Glutamatergic neuron (in vitro differentiated cells): ENCODE measurements around the gene WEE1. TPM values are rescaled to one million over a fixed set of nuclear protein-coding genes. Genes with fewer than 3 reads are reported as not detected.
"Not testable (repeated sequence)": the region's sequence is repeated elsewhere in the genome, so short reads cannot be mapped to it uniquely, and the experiment has no call there.

Experiments used
- DNase-seq: peaks from one replicate; pipeline ENCODE4 v3.0.0; 2022
- H3K27ac Mint-ChIP-seq: one replicate; pipeline ENCODE4 v1.8.0; 2020; ENCODE audit warnings: mild to moderate bottlenecking, mixed read lengths, inconsistent platforms; ENCODE audit not compliant: unreplicated experiment
- H3K27me3 Mint-ChIP-seq: one replicate; pipeline ENCODE4 v1.8.0; 2020; ENCODE audit warnings: mild to moderate bottlenecking, moderate library complexity, mixed read lengths, inconsistent platforms; ENCODE audit not compliant: unreplicated experiment
- H3K36me3 Mint-ChIP-seq: one replicate; pipeline ENCODE4 v1.8.0; 2020; ENCODE audit warnings: mild to moderate bottlenecking, mixed read lengths, inconsistent platforms; ENCODE audit not compliant: unreplicated experiment
- H3K4me1 Mint-ChIP-seq: one replicate; pipeline ENCODE4 v1.8.0; 2020; ENCODE audit warnings: mild to moderate bottlenecking, low read depth, mixed read lengths, inconsistent platforms; ENCODE audit not compliant: unreplicated experiment
- H3K4me3 Mint-ChIP-seq: one replicate; pipeline ENCODE4 v1.8.0; 2020; ENCODE audit warnings: mild to moderate bottlenecking, mixed read lengths, inconsistent platforms; ENCODE audit not compliant: unreplicated experiment
- H3K9me3 Mint-ChIP-seq: one replicate; pipeline ENCODE4 v1.8.0; 2020; ENCODE audit warnings: mild to moderate bottlenecking, moderate library complexity, mixed read lengths, inconsistent platforms; ENCODE audit not compliant: unreplicated experiment
- total RNA-seq: library from RNA; stranded (reverse); fragmentation: NEBNext Ultra II Directional; extraction: Animal tissue kit (Norgen Biotek cat#: 25700); gene quantifications from one replicate; pipeline ENCODE4 v1.2.1, GENCODE V29; 2021; ENCODE audit not compliant: unreplicated experiment
- TF ChIP-seq, protein P1 (sequence below): fragments of 200-600 bp; sonication (generic); IDR thresholded peaks from one replicate; pipeline ENCODE4 v1.5.0; 2021; ENCODE audit not compliant: partially characterized antibody, unreplicated experiment

Gene WEE1
- total RNA-seq, 1 donor from 2014 or later, result 10.2 TPM

DNA sequence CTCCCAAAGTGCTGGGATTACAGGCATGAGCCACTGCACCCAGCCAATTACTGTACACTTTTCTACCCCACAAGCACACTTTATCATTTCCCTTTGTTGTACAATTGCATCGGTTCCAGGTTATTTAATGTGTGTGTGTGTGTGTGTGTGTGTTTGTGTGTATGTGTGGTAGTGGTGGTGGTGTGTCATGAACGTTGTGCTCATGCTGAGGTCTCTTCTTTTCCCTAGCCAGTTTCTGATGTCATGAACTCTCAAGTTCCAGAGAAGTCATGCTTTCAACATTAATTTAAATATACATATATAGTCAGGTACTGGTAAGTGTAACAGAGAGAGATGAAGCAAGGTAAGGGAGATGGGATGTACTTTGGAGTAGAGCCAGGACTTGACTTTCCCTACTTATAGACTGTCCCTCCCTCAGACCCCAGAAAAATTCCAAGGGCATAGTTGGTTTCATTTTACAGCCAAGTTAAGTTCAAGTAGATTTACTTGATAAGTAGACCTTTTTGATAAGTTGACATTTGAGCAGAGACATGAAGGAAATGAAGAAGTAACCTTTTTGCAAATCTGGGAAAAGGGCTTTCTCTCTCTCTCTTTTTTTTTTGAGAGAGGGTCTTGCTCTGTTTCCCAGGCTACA lies 42.7 kb downstream of the WEE1 start:
- DNase-seq, result no peak
- Mint-ChIP-seq H3K4me1 (peaks cover 5% of the 10 kb centered on the region), H3K9me3 (no peaks in the 10 kb centered on the region), H3K36me3 (no peaks in the 10 kb centered on the region), H3K4me3 (no peak overlapping the region), H3K27me3 (no peaks in the 10 kb centered on the region), H3K27ac (no peak overlapping the region)
- TF ChIP-seq, protein P1, sequence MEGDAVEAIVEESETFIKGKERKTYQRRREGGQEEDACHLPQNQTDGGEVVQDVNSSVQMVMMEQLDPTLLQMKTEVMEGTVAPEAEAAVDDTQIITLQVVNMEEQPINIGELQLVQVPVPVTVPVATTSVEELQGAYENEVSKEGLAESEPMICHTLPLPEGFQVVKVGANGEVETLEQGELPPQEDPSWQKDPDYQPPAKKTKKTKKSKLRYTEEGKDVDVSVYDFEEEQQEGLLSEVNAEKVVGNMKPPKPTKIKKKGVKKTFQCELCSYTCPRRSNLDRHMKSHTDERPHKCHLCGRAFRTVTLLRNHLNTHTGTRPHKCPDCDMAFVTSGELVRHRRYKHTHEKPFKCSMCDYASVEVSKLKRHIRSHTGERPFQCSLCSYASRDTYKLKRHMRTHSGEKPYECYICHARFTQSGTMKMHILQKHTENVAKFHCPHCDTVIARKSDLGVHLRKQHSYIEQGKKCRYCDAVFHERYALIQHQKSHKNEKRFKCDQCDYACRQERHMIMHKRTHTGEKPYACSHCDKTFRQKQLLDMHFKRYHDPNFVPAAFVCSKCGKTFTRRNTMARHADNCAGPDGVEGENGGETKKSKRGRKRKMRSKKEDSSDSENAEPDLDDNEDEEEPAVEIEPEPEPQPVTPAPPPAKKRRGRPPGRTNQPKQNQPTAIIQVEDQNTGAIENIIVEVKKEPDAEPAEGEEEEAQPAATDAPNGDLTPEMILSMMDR, result no peak

DNA sequence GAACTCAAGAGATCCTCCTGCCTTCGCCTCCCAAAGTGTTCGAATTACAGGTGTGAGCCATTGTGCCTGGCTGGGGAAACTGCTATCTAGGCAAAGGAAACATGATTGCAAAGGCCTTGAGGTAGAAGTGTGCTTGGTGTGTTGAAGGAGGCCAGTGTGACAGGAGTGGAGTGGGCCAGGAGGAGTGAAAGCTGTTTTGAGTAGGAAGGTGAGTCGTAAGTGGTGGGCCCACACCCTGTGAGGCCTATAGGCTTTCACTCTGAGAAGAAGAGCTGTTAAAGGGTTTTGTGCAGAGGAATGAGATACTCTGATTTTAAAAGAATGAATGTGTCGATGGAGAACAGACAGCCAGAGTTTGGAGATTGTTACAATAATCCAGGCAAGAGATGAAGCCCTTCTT lies 43.4 kb downstream of the WEE1 start:
- Mint-ChIP-seq H3K27me3 (no peaks in the 10 kb centered on the region), H3K36me3 (no peaks in the 10 kb centered on the region), H3K9me3 (no peaks in the 10 kb centered on the region), H3K4me3 (no peak overlapping the region), H3K4me1 (peaks cover 5% of the 10 kb centered on the region), H3K27ac (no peak overlapping the region)
- TF ChIP-seq, protein P1, result no peak
- no peak for DNase-seq

DNA sequence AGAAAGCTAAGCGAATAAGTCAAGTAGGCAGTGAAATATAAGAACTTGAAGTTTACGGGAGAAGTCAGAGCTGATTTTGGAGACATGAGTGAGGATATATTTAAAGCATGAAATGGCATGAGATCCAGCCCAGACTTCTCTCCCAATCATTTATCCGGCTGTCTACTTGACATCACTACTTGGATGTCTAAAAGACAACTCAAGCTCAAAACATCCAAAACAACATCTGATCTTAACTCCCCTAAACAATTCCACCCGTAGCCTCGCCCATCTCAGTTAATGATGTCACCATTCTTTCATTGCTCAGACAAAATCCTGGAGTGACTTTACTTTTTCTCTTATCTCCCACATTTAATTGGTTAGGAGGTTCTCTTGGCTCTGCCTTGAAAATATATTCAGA lies 44.5 kb downstream of the WEE1 start:
- no peak for DNase-seq
- Mint-ChIP-seq H3K4me1 (peaks cover 4% of the 10 kb centered on the region), H3K9me3 (no peaks in the 10 kb centered on the region), H3K36me3 (no peaks in the 10 kb centered on the region), H3K4me3 (no peak overlapping the region), H3K27me3 (no peaks in the 10 kb centered on the region), H3K27ac (no peak overlapping the region)
- TF ChIP-seq, protein P1, result no peak

DNA sequence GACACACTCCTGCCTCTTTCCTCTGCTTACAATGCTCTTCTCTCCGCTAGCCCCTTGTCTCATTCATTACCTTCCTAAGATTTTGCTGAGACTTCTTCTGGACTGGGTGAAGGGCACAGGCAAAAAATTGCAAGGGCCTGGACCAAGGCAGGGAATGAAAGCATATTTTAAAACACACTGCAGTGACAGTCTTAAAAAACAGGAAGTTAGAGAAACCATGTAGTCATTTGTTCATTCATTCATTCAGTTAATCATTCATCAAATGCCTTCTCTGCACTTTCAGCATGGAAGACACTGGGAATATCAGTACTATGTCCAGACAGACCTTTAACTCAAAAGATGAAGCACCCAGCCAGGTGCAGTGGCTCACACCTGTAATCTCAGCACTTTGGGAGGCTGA lies 45.5 kb downstream of the WEE1 start:
- DNase-seq, result no peak
- TF ChIP-seq, protein P1, result no peak
- Mint-ChIP-seq H3K4me1 (no peaks in the 10 kb centered on the region), H3K27ac (no peak overlapping the region), H3K4me3 (no peak overlapping the region), H3K27me3 (no peaks in the 10 kb centered on the region), H3K36me3 (no peaks in the 10 kb centered on the region), H3K9me3 (no peaks in the 10 kb centered on the region)

DNA sequence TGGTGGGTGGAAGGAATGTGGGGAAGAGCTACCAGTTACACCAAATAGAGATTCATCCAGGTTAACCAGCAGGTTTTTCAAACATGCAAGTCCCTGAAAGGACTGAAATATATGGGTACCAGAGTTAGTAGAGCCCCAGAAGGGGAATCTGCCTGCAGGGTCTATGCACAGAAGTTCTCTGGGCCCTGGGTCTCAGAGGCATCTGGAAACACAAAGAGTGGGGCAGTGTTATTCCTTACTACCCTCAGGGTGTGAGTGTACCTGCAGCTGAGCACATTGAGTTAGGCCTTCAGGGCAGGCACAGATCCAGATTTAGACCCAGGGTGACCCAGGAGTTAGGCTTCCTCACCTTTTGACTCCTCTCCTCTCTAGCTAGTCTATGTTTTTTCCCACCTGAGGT lies 46.5 kb downstream of the WEE1 start:
- Mint-ChIP-seq H3K36me3 (no peaks in the 10 kb centered on the region), H3K9me3 (peaks cover 2% of the 10 kb centered on the region), H3K27ac (no peak overlapping the region), H3K4me1 (no peaks in the 10 kb centered on the region), H3K27me3 (no peaks in the 10 kb centered on the region), H3K4me3 (no peak overlapping the region)
- TF ChIP-seq, protein P1, result no peak
- DNase-seq, result no peak

DNA sequence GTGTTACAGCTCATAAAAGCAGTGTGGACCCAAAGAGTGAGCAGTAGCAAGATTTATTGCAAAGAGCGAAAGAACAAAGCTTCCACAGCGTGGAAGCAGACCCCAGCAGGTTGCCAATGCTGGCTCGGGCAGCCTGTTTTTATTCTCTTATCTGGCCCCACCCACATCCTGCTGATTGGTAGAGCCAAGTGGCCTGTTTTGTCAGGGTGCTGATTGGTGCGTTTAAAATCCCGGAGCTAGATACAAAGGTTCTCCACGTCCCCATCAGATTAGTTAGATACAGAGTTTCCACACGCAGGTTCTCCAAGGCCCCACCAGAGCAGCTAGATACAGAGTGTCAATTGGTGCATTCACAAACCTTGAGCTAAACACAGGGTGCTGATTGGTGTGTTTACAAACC lies 48.9 kb downstream of the WEE1 start:
- not testable (repeated sequence) for H3K4me3 Mint-ChIP-seq, H3K27ac Mint-ChIP-seq, H3K27me3 Mint-ChIP-seq, DNase-seq, H3K9me3 Mint-ChIP-seq, H3K36me3 Mint-ChIP-seq
- H3K4me1 Mint-ChIP-seq, result peaks cover 15% of the 10 kb centered on the region

DNA sequence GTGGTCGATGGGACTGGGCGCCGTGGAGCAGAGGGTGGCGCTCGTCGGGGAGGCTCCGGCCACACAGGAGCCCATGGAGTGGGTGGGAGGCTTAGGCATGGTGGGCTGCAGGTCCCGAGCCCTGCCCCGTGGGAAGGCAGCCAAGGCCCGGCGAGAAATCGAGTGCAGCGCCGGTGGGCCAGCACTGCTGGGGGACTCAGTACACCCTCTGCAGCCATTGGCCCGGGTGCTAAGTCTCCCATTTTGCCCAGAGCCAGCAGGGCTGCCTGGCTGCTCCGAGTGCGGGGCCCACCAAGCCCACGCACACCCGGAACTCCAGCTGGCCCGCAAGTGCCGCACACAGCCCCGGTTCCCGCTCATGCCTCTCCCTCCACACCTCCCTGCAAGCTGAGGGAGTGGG lies 49.6 kb downstream of the WEE1 start:
- not testable (repeated sequence) for H3K27ac Mint-ChIP-seq, H3K36me3 Mint-ChIP-seq, DNase-seq, H3K9me3 Mint-ChIP-seq, H3K27me3 Mint-ChIP-seq, H3K4me3 Mint-ChIP-seq
- H3K4me1 Mint-ChIP-seq, result peaks cover 15% of the 10 kb centered on the region
